ENCODE data around the gene HIP1. TPM values are rescaled to one million over a fixed set of nuclear protein-coding genes. Genes with fewer than 3 reads are reported as not detected.

HIP1 gene
- total and polyA plus RNA-seq, 9 of the 15 experiments (the other 6 are each of a cell fraction or from before 2014, with no cell fraction given) = 2.4 to 13.7 (median 9.5) TPM

DNA sequence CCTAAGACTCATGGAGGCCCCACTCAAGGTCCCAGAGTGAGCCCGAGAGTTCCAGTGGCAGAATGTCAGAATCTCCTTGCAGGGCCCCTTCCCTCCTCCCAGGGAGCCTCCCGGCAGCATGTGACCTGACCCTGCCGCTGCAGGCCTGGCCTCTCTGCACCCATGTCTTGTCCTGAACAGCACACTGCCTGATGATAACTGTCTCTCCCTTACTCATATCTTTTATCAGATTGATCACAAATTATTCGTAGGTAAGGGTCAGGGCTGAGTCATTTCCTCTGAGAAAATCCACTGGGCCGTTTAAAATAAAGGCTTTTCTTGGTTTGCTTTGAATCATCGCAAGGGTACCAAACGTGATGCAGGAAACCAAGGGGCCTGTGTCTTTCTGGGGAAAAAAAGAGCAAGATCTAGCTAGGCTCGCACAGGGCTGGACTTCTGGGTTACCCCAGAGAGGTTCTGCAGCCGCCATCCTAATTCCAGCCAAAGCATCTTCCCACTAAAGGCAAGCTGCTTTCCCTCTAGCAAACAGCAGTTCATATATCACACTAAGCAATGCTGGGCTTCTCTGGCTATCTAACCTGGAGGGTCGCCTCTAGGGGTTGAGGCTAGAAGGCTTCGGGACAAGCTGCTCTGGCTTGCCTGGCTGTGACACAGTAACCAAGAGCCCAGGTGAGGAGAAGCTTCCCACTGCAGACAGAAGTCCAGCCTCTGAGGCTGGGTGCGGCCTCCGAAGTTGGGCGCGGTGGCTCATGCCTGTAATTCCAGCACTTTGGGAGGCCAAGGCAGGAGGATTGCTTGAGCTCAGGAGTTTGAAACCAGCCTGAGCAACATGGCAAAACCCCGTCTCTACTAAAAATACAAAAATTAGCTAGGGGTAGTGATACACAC lies 141.8 kb downstream of the HIP1 start (continued):
- no peak for TF ChIP-seq BCLAF1 (IDR thresholded peaks at IDR 0.05; ENCODE audit: borderline replicate concordance in 1 of 2, control insufficient read depth in 1 of 2, low read depth in 2 of 2, low read length in 1 of 2)
- TF ChIP-seq MAFK (IDR thresholded peaks at IDR 0.05; ENCODE audit: low read length) = no peak
- TF ChIP-seq ZNF407 (IDR thresholded peaks at IDR 0.05; ENCODE audit: low read depth) = no peak
- no peak for TF ChIP-seq MED1 (CRISPR knock-in tag; IDR thresholded peaks at IDR 0.05; ENCODE audit: borderline replicate concordance)
- TF ChIP-seq ZNF75A (CRISPR knock-in tag; IDR thresholded peaks at IDR 0.05) = no peak
- no peak for TF ChIP-seq ZC3H4 (CRISPR knock-in tag; IDR thresholded peaks at IDR 0.05; ENCODE audit: borderline replicate concordance)
- no peak for TF ChIP-seq SNIP1 (IDR thresholded peaks at IDR 0.05; ENCODE audit: low read depth)
- TF ChIP-seq RBFOX2 (IDR thresholded peaks at IDR 0.05; ENCODE audit: low read depth, low read length) = no peak
- no peak for TF ChIP-seq ELF4 (CRISPR knock-in tag; IDR thresholded peaks at IDR 0.05)
- TF ChIP-seq ARID1B (IDR thresholded peaks at IDR 0.05) = peak; percentile 68
- no peak for TF ChIP-seq ZNF324 (CRISPR knock-in tag; IDR thresholded peaks at IDR 0.05)
- no peak for TF ChIP-seq FOXJ3 (CRISPR knock-in tag; IDR thresholded peaks at IDR 0.05)
- TF ChIP-seq CC2D1A (IDR thresholded peaks at IDR 0.05) = no peak
- TF ChIP-seq MEF2A (IDR thresholded peaks at IDR 0.05; ENCODE audit: control insufficient read depth, low read depth, low read length) = no peak
